ENCODE measurements around the gene PGBD5. TPM values are rescaled to one million over a fixed set of nuclear protein-coding genes. Genes with fewer than 3 reads are reported as not detected.

Gene PGBD5
- total and polyA plus RNA-seq, 2 of the 13 experiments (the other 11 are each of a cell fraction or from before 2014, with no cell fraction given): 0.04 to 0.13 TPM

DNA sequence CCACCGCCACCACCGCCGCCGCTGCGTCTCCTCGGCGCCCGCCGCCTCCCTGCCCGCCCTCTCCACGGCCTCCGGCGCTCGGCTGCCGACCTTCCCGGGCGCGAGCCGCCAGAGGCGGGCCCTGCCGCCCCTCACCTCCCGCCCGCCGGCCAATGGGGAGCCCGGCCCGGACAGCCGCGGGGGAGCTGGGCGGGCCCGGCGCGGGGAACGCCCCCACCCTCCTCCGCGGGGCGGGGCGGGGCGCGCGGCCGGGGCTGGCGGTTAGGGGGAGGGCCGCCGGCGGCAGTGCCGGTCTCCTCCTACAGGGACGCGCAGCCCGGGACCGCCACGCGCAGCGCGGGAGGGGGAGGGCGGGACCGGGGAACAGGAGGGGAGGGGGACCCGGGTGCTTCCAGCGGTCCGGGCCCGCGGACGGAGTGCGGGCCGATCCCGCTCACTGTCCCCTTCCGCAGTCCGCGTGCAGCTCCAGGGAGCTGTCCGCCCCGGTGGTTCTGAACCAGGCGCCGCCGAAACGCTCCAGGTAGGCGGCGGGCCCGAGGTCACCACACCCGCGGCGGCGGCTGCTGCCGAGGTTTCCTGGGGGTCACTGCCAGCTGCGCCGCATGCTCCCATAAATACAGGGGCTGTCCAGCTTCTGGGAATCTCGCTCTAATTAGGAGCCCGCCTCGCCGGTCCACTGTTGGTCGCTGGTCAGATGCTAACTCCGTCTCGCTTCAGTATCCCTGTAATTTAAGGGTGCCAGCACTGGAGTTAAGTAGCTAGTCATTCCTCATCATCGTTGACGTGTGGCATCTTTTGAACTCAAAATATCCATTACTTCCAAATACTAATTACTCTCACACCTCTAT, at the start of gene PGBD5 (continued):
- TF ChIP-seq, protein P1, sequence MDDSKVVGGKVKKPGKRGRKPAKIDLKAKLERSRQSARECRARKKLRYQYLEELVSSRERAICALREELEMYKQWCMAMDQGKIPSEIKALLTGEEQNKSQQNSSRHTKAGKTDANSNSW (CRISPR knock-in tag; IDR thresholded peaks at IDR 0.05; ENCODE audit: borderline replicate concordance): peak; percentile 76; the same call in 1 of the 2 replicates
- TF ChIP-seq, protein P2, sequence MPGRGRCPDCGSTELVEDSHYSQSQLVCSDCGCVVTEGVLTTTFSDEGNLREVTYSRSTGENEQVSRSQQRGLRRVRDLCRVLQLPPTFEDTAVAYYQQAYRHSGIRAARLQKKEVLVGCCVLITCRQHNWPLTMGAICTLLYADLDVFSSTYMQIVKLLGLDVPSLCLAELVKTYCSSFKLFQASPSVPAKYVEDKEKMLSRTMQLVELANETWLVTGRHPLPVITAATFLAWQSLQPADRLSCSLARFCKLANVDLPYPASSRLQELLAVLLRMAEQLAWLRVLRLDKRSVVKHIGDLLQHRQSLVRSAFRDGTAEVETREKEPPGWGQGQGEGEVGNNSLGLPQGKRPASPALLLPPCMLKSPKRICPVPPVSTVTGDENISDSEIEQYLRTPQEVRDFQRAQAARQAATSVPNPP (CRISPR knock-in tag; IDR thresholded peaks at IDR 0.05): no peak; the same call in 1 of the 2 replicates
- TF ChIP-seq SYNCRIP (IDR thresholded peaks at IDR 0.05; ENCODE audit: insufficient read depth, low read depth, low read length) (no peak), TBX2 (CRISPR knock-in tag; IDR thresholded peaks at IDR 0.05; ENCODE audit: borderline replicate concordance) (peak; percentile 68; the same call in 1 of the 2 replicates), ETV6 (CRISPR knock-in tag; conservative IDR thresholded peaks at IDR 0.05) (peak; percentile 94), BRCA1 (CRISPR knock-in tag; IDR thresholded peaks at IDR 0.05) (peak; percentile 98), FOXC1 (CRISPR knock-in tag; IDR thresholded peaks at IDR 0.05; ENCODE audit: borderline replicate concordance) (peak; percentile 87), ZNF777 (CRISPR knock-in tag; IDR thresholded peaks at IDR 0.05) (peak; percentile 78), ZFP90 (CRISPR knock-in tag; IDR thresholded peaks at IDR 0.05; ENCODE audit: borderline replicate concordance) (peak; percentile 89)
- TF ChIP-seq, protein P3, sequence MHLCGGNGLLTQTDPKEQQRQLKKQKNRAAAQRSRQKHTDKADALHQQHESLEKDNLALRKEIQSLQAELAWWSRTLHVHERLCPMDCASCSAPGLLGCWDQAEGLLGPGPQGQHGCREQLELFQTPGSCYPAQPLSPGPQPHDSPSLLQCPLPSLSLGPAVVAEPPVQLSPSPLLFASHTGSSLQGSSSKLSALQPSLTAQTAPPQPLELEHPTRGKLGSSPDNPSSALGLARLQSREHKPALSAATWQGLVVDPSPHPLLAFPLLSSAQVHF (CRISPR knock-in tag; IDR thresholded peaks at IDR 0.05): peak; percentile 66; the same call in 1 of the 2 replicates
- TF ChIP-seq, protein P4, sequence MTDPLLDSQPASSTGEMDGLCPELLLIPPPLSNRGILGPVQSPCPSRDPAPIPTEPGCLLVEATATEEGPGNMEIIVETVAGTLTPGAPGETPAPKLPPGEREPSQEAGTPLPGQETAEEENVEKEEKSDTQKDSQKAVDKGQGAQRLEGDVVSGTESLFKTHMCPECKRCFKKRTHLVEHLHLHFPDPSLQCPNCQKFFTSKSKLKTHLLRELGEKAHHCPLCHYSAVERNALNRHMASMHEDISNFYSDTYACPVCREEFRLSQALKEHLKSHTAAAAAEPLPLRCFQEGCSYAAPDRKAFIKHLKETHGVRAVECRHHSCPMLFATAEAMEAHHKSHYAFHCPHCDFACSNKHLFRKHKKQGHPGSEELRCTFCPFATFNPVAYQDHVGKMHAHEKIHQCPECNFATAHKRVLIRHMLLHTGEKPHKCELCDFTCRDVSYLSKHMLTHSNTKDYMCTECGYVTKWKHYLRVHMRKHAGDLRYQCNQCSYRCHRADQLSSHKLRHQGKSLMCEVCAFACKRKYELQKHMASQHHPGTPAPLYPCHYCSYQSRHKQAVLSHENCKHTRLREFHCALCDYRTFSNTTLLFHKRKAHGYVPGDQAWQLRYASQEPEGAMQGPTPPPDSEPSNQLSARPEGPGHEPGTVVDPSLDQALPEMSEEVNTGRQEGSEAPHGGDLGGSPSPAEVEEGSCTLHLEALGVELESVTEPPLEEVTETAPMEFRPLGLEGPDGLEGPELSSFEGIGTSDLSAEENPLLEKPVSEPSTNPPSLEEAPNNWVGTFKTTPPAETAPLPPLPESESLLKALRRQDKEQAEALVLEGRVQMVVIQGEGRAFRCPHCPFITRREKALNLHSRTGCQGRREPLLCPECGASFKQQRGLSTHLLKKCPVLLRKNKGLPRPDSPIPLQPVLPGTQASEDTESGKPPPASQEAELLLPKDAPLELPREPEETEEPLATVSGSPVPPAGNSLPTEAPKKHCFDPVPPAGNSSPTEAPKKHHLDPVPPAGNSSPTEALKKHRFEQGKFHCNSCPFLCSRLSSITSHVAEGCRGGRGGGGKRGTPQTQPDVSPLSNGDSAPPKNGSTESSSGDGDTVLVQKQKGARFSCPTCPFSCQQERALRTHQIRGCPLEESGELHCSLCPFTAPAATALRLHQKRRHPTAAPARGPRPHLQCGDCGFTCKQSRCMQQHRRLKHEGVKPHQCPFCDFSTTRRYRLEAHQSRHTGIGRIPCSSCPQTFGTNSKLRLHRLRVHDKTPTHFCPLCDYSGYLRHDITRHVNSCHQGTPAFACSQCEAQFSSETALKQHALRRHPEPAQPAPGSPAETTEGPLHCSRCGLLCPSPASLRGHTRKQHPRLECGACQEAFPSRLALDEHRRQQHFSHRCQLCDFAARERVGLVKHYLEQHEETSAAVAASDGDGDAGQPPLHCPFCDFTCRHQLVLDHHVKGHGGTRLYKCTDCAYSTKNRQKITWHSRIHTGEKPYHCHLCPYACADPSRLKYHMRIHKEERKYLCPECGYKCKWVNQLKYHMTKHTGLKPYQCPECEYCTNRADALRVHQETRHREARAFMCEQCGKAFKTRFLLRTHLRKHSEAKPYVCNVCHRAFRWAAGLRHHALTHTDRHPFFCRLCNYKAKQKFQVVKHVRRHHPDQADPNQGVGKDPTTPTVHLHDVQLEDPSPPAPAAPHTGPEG (CRISPR knock-in tag; IDR thresholded peaks at IDR 0.05): peak; percentile 91
- TF ChIP-seq, protein P5, sequence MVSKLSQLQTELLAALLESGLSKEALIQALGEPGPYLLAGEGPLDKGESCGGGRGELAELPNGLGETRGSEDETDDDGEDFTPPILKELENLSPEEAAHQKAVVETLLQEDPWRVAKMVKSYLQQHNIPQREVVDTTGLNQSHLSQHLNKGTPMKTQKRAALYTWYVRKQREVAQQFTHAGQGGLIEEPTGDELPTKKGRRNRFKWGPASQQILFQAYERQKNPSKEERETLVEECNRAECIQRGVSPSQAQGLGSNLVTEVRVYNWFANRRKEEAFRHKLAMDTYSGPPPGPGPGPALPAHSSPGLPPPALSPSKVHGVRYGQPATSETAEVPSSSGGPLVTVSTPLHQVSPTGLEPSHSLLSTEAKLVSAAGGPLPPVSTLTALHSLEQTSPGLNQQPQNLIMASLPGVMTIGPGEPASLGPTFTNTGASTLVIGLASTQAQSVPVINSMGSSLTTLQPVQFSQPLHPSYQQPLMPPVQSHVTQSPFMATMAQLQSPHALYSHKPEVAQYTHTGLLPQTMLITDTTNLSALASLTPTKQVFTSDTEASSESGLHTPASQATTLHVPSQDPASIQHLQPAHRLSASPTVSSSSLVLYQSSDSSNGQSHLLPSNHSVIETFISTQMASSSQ (IDR thresholded peaks at IDR 0.05; ENCODE audit: low read depth): no peak
- TF ChIP-seq, protein P5 (CRISPR knock-in tag; IDR thresholded peaks at IDR 0.05; ENCODE audit: borderline replicate concordance): peak; percentile 54; the same call in 1 of the 2 replicates
